CD4-positive, alpha-beta T cell (primary cell): ENCODE data around the gene PLXNC1. TPM values are rescaled to one million over a fixed set of nuclear protein-coding genes. Genes with fewer than 3 reads are reported as not detected.

Experiments used
- ATAC-seq: fragments of 200-7000 bp; cut with Tn5 transposase; one replicate; pipeline ENCODE4 v1.10.0; 2022; ENCODE audit warnings: mild to moderate bottlenecking; ENCODE audit not compliant: poor library complexity
- CTCF ChIA-PET: fragments of 350-600 bp; sonication (Branson Sonifier 250); formaldehyde crosslinking; loops from one replicate; lab custom pipeline; 2021; ENCODE audit warnings: antibody characterized with exemption, inconsistent platforms; lab: Charles Lee
- POLR2A ChIA-PET: fragments of 350-600 bp; sonication (Branson Sonifier 250); formaldehyde crosslinking; loops from one replicate; lab custom pipeline; 2021; ENCODE audit warnings: antibody characterized with exemption, inconsistent platforms; lab: Charles Lee
- DNase-seq, 14 experiments: peaks; one replicate each; pipeline ENCODE4 v3.0.0-alpha.2; 2013 to 2020; ENCODE audit warnings: mixed read lengths in 2 of 14
- H3K27ac ChIP-seq, 2 donors: one replicate each; pipeline versions ENCODE4 v1.5.1 to v1.7.0; 2013; ENCODE audit warnings: low read length in 2 of 2, low read depth in 1 of 2, mild to moderate bottlenecking in 1 of 2
- H3K27me3 ChIP-seq, 2 experiments: 1 replicate in 1 of 2; 2 replicates in 1 of 2; pipeline versions ENCODE4 v1.6.1 to v1.7.0; 2013; ENCODE audit warnings: low read length in 2 of 2, control low read depth in 1 of 2, mild to moderate bottlenecking in 1 of 2, moderate library complexity in 1 of 2; ENCODE audit not compliant: insufficient read depth in 2 of 2, control insufficient read depth in 1 of 2
- H3K36me3 ChIP-seq: one replicate; pipeline ENCODE4 v1.6.1; 2013; ENCODE audit warnings: low read length, control low read depth; ENCODE audit not compliant: insufficient read depth
- H3K4me1 ChIP-seq: one replicate; pipeline ENCODE4 v1.6.1; 2013; ENCODE audit warnings: low read length, control low read depth; ENCODE audit not compliant: insufficient read depth
- H3K4me3 ChIP-seq: one replicate; pipeline ENCODE4 v1.5.1; 2013; ENCODE audit warnings: mild to moderate bottlenecking, low read length, moderate library complexity
- H3K9me3 ChIP-seq, 2 experiments: 1 replicate in 1 of 2; 2 replicates in 1 of 2; pipeline versions ENCODE4 v1.6.1 to v1.7.0; 2013; ENCODE audit warnings: low read length in 2 of 2, mild to moderate bottlenecking in 2 of 2, control low read depth in 1 of 2, moderate library complexity in 1 of 2; ENCODE audit not compliant: control insufficient read depth in 1 of 2, insufficient read depth in 1 of 2
- H3K27ac Mint-ChIP-seq: one replicate; pipeline ENCODE4 v1.8.0; 2020; ENCODE audit warnings: mixed read lengths
- H3K27me3 Mint-ChIP-seq: one replicate; pipeline ENCODE4 v1.8.0; 2021; ENCODE audit warnings: mixed read lengths
- H3K36me3 Mint-ChIP-seq: one replicate; pipeline ENCODE4 v1.8.0; 2021; ENCODE audit warnings: low read depth, mixed read lengths
- H3K4me1 Mint-ChIP-seq: one replicate; pipeline ENCODE4 v1.8.0; 2021; ENCODE audit warnings: low read depth, mixed read lengths
- H3K4me3 Mint-ChIP-seq: one replicate; pipeline ENCODE4 v1.8.0; 2020; ENCODE audit warnings: mild to moderate bottlenecking, mixed read lengths
- H3K9me3 Mint-ChIP-seq: one replicate; pipeline ENCODE4 v1.8.0; 2020; ENCODE audit warnings: mixed read lengths
- CTCF ChIP-seq: fragments of 200-600 bp; IDR thresholded peaks from one replicate; pipeline ENCODE4 v1.8.0; 2022; ENCODE audit warnings: antibody characterized with exemption, mild to moderate bottlenecking
- intact Hi-C, 2 experiments: fragments of 100-400 bp; cut with DNase I in 1 of 2; cut with micrococcal nuclease in 1 of 2; formaldehyde crosslinking; loops; one replicate each; pipeline versions ENCODE4 v1.15.1 to v1.9.0; 2023 to 2025; cut with DNase I, micrococcal nuclease
- total RNA-seq, 174 experiments: library from RNA in 2 of 174; stranded (reverse) in 2 of 174; gene quantifications; one replicate each; pipeline ENCODE4 v1.2.3 and lab custom pipeline; 2021 to 2026

The PLXNC1 gene
- total RNA-seq, 2 experiments from 2014 or later: 5.2 to 5.3 TPM

- H3K36me3 Mint-ChIP-seq: peaks cover 46% of the 10 kb centered on the region
- CTCF ChIA-PET: no interaction called here
These were observed 77.1 kb downstream of the PLXNC1 start for GRCh38 chr12:94225506-94225905.

GRCh38 chr12:94225947-94226630 lies 77.7 kb downstream of the PLXNC1 start:
- Mint-ChIP-seq H3K27me3 (no peaks in the 10 kb centered on the region), H3K4me1 (peaks cover 12% of the 10 kb centered on the region), H3K36me3 (peaks cover 43% of the 10 kb centered on the region), H3K4me3 (no peak overlapping the region), H3K27ac (no peak overlapping the region), H3K9me3 (no peaks in the 10 kb centered on the region)
- intact Hi-C loops: no loop called here
- DNase-seq (no peak), ATAC-seq (no peak)
- ChIA-PET CTCF (no interaction called here), POLR2A (no interaction called here)
- H3K27ac ChIP-seq: no peak overlapping the region
- H3K4me3 ChIP-seq: no peak overlapping the region
- peaks cover 12% of the 10 kb centered on the region for H3K4me1 ChIP-seq
- TF ChIP-seq CTCF: no peak
- peaks cover 16% of the 10 kb centered on the region for H3K36me3 ChIP-seq
- H3K27me3 ChIP-seq: no peaks in the 10 kb centered on the region
- no peaks in the 10 kb centered on the region for H3K9me3 ChIP-seq

More at GRCh38 chr12:94225506-94225905, 77.1 kb downstream of the PLXNC1 start:
- H3K4me3 ChIP-seq: no peak overlapping the region
- no peak for TF ChIP-seq CTCF
- H3K27ac ChIP-seq: no peak overlapping the region
- ATAC-seq (no peak), DNase-seq (no peak)
- H3K27me3 ChIP-seq: no peaks in the 10 kb centered on the region
- H3K27ac Mint-ChIP-seq: no peak overlapping the region
- peaks cover 18% of the 10 kb centered on the region for H3K36me3 ChIP-seq
- no peak overlapping the region for H3K4me3 Mint-ChIP-seq
- no peaks in the 10 kb centered on the region for H3K9me3 ChIP-seq
- H3K9me3 Mint-ChIP-seq: no peaks in the 10 kb centered on the region
- no peaks in the 10 kb centered on the region for H3K27me3 Mint-ChIP-seq
- peaks cover 7% of the 10 kb centered on the region for H3K4me1 Mint-ChIP-seq
- intact Hi-C loops: no loop called here
- peaks cover 6% of the 10 kb centered on the region for H3K4me1 ChIP-seq
- POLR2A ChIA-PET: interaction anchor here (0.7 kb wide), 1 partner anchor 17 kb away, joined by 3 read pairs; no protein-coding TSS in a partner anchor

- Mint-ChIP-seq H3K36me3 (peaks cover 36% of the 10 kb centered on the region), H3K27me3 (no peaks in the 10 kb centered on the region), H3K27ac (no peak overlapping the region), H3K9me3 (no peaks in the 10 kb centered on the region), H3K4me3 (no peak overlapping the region), H3K4me1 (peaks cover 12% of the 10 kb centered on the region)
- POLR2A ChIA-PET: no interaction called here
- H3K4me3 ChIP-seq: no peak overlapping the region
- no peak for TF ChIP-seq CTCF
- ATAC-seq (no peak), DNase-seq (no peak)
- H3K9me3 ChIP-seq: no peaks in the 10 kb centered on the region
- no peaks in the 10 kb centered on the region for H3K27me3 ChIP-seq
- peaks cover 14% of the 10 kb centered on the region for H3K4me1 ChIP-seq
- H3K27ac ChIP-seq: no peak overlapping the region
- intact Hi-C loops: no loop called here
- peaks cover 14% of the 10 kb centered on the region for H3K36me3 ChIP-seq
- CTCF ChIA-PET: no interaction called here
These were observed 78.7 kb downstream of the PLXNC1 start for GRCh38 chr12:94227066-94227465.
